Measurements from ENCODE around the gene COA8.

Gene COA8

DNA sequence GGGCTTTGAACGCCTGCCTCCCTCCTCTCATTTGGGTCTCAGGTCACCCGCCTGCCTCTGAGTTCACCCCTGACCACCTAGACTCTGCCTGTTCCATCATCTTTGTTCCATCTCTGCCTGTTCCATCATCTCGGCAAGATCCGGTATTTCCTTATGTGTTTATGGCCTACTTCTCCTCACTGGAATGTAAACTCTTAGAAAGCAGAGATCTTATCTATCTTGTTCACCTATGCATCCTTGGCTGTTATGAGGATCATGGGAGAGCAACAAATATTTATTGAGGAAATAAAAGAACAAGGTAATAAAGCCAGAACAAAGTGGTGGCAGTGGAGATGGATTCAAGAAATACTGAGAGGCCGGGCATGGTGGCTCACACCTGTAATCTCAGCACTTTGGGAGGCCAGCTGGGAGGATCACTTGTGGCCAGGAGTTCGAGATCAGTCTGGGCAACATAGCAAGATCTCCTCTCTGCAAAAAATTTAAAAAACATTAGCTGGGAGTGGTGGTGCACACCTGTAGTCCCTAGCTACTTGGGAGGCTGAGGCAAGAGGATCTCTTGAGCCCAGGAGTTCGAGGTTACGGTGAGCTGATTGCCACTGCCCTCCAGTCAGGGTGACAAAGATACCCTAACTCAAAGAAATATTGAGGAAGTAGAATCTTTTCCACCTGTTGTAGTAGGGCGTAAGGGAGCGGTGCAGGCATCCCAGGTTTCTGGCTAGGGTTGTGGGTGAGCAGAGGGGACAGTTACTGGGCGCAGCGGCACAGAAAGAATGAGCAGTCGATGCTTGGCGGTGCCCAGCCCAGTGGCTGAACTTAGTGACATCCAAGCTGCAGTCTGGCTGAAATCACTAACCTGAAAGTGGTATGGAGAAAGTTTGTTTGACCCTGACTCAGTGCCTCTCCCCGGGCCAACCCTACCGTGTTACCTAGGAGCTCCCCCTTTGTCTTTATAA lies 64.6 kb downstream of the COA8 start:
- no peak for DNase-seq

GRCh38 chr14:103628221-103628683 lies 65.5 kb downstream of the COA8 start:
- DNase-seq = peak in 1 of 2 donors; percentile 70

DNA sequence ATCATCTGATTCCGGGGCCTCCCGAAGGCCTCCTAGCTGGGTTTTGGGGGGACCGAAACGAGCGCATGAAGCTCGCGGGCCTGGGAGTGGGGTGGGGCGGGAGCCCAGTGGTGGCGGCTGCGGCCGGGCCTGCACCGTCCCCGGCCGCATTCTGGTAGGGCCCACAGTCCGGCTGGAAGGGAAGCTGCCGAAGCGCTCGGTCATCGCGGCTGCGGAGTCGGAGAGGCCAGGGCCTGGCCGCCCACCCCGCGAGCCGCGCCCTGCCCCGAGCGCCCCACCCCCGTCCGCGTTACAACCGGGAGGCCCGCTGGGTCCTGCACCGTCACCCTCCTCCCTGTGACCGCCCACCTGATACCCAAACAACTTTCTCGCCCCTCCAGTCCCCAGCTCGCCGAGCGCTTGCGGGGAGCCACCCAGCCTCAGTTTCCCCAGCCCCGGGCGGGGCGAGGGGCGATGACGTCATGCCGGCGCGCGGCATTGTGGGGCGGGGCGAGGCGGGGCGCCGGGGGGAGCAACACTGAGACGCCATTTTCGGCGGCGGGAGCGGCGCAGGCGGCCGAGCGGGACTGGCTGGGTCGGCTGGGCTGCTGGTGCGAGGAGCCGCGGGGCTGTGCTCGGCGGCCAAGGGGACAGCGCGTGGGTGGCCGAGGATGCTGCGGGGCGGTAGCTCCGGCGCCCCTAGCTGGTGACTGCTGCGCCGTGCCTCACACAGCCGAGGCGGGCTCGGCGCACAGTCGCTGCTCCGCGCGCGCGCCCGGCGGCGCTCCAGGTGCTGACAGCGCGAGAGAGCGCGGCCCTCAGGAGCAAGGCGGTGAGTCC lies 66.1 kb downstream of the COA8 start, which contains the start of gene KLC1:
Gene KLC1 (plus strand): TSS at position 528 of the 819 bp plus-strand sequence. CDS start 25,354 bp downstream, outside the sequence.
- peak; percentile 54 to 85 for DNase-seq

DNA sequence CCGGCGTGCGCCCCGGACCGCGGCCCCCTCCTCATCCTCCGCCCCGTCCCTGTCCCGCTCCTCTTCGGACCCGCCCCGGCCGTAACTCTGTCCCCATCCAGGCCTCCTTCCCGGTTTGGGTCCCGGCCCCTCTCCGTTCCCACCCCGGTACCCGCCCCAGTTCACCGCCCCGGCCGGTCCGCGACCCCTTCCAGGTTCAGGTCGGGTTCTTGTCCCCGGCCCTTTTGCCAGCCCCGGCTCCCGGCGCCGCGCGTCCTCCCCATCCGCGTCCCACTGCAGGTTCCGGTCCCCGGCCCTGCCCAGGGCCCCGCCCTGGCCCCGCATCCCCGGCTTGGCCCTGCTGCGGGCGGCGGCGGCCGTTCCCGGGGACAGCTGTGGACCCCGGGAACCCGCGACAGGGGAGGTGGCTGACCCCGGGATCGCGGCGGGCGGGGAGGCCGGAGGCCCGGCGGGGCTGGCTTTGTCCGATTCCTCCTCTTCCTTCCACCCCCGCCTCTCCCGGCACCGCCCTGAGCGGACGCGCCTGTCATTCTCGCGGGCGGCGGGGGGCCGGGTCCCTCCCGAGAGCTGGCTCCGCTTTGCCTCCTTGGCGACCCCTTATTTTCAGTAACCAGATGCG lies 66.9 kb downstream of the COA8 start:
- DNase-seq = peak in 1 of 2 donors; percentile 52

GRCh38 chr14:103630364-103631108 lies 67.8 kb downstream of the COA8 start:
- DNase-seq = no peak

GRCh38 chr14:103633391-103633790 lies 70.6 kb downstream of the COA8 start:
- DNase-seq = no peak

DNA sequence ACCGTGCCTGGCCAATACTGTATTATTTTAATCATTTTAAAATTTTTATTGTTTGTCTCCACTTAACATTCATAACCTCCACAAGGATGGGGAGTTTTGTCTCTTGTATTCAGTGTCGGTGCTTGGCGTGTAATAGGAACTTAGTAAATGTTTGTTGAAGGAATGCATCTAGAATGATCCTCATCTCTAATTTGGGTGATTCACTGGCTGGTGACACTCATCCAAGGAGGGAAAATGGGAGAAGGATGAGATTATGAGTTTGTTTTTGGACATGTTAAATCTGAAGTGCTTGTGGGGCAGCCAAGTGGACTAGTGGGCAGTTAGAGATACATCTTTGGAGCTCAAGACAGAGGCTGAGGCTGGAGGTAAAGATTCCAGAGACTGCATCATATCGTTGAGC lies 71.4 kb downstream of the COA8 start:
- DNase-seq = no peak

DNA sequence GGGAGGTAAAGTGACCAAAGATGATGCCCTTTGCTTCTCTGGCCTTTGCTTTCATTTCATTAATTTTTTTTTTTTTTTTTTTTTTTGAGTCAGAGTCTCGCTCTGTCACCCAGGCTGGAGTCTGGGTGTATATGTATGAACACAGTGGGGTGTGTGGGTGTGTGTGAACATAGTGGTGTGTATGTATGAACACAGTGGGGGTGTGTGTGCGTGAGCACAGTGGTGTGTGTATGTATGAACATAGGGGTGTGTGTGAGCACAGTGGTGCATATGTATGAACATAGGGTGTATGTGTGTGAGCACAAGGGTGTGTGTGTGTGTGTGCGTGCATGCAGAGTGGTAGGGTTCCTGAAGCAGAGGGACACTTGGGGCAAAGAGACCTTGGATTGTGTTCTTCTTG lies 75.8 kb downstream of the COA8 start:
- no peak for DNase-seq
